HG02870 (cell line): Measurements from ENCODE around the gene IL1B.

Source experiments
- ATAC-seq: cut with Tn5 transposase; IDR thresholded peaks from one replicate; pipeline ENCODE4 v1.9.1; 2021; ENCODE audit warnings: mild to moderate bottlenecking, moderate library complexity; ENCODE audit not compliant: unreplicated experiment

The IL1B gene

GRCh38 chr2:112830682-112831512 is 5.7 kb downstream of the IL1B start:
- no peak for ATAC-seq

GRCh38 chr2:112829961-112830681 is 6.5 kb downstream of the IL1B start:
- no peak for ATAC-seq

GRCh38 chr2:112829101-112829960 is 7.2 kb downstream of the IL1B start:
- ATAC-seq = no peak

GRCh38 chr2:112828251-112828691 is 8.3 kb downstream of the IL1B start:
- no peak for ATAC-seq

- ATAC-seq = no peak
Measured at GRCh38 chr2:112827604-112828185, 8.9 kb downstream of the IL1B start.

GRCh38 chr2:112827009-112827408 is 9.6 kb downstream of the IL1B start:
- ATAC-seq = no peak

- no peak for ATAC-seq
Measured at GRCh38 chr2:112825706-112826105, 10.9 kb downstream of the IL1B start.

GRCh38 chr2:112824694-112825085 is 11.9 kb downstream of the IL1B start:
- no peak for ATAC-seq

- peak; percentile 24 for ATAC-seq
Measured at GRCh38 chr2:112821682-112822081, 14.9 kb downstream of the IL1B start.

GRCh38 chr2:112821142-112821541 is 15.4 kb downstream of the IL1B start:
- ATAC-seq = peak; percentile 96

- ATAC-seq = no peak
Measured at GRCh38 chr2:112820343-112820742, 16.2 kb downstream of the IL1B start.

- no peak for ATAC-seq
Measured at GRCh38 chr2:112819081-112819480, 17.5 kb downstream of the IL1B start.

- no peak for ATAC-seq
Measured at GRCh38 chr2:112818094-112818902, 18.3 kb downstream of the IL1B start.

- ATAC-seq = no peak
Measured at GRCh38 chr2:112817082-112817689, 19.4 kb downstream of the IL1B start.

- ATAC-seq = no peak
Measured at GRCh38 chr2:112814278-112814677, 22.3 kb downstream of the IL1B start.

- no peak for ATAC-seq
Measured at GRCh38 chr2:112813280-112813966, 23.2 kb downstream of the IL1B start.

GRCh38 chr2:112812318-112813267 is 24.0 kb downstream of the IL1B start:
- peak; percentile 87 for ATAC-seq

GRCh38 chr2:112811841-112812306 is 24.7 kb downstream of the IL1B start:
- peak; percentile 41 for ATAC-seq
